Parathyroid adenoma (tissue), 2 donors: ENCODE measurements around the gene CCSER1.

Experiments used
- H2AFZ ChIP-seq: fragments of 300-600 bp; sonication (generic); one replicate; pipeline ENCODE4 v1.7.0; 2017; ENCODE audit warnings: antibody characterized with exemption, mild to moderate bottlenecking
- H3K27ac ChIP-seq: fragments of 300-600 bp; sonication (generic); one replicate; pipeline ENCODE4 v1.7.0; 2017
- H3K27me3 ChIP-seq: fragments of 300-600 bp; sonication (generic); one replicate; pipeline ENCODE4 v1.7.0; 2017; ENCODE audit warnings: low read length; ENCODE audit not compliant: control insufficient read depth, insufficient read depth
- H3K36me3 ChIP-seq: fragments of 300-600 bp; sonication (generic); one replicate; pipeline ENCODE4 v1.7.0; 2017; ENCODE audit warnings: low read length; ENCODE audit not compliant: control insufficient read depth, insufficient read depth
- H3K4me1 ChIP-seq: fragments of 300-600 bp; sonication (generic); one replicate; pipeline ENCODE4 v1.7.0; 2017; ENCODE audit warnings: control low read depth
- H3K4me2 ChIP-seq: fragments of 300-600 bp; sonication (generic); one replicate; pipeline ENCODE4 v1.7.0; 2017; ENCODE audit warnings: low read length
- H3K4me3 ChIP-seq: fragments of 300-600 bp; sonication (generic); one replicate; pipeline ENCODE4 v1.7.0; 2017; ENCODE audit warnings: low read depth, low read length
- H3K79me2 ChIP-seq: fragments of 300-600 bp; sonication (generic); one replicate; pipeline ENCODE4 v1.7.0; 2017; ENCODE audit warnings: control low read depth
- H3K9ac ChIP-seq: fragments of 300-600 bp; sonication (generic); one replicate; pipeline ENCODE4 v1.7.0; 2017; ENCODE audit warnings: mild to moderate bottlenecking
- H3K9me3 ChIP-seq: fragments of 300-600 bp; sonication (generic); one replicate; pipeline ENCODE4 v1.7.0; 2017; ENCODE audit warnings: low read length; ENCODE audit not compliant: control insufficient read depth
- TF ChIP-seq, protein P1 (sequence below): fragments of 300-600 bp; sonication (generic); IDR thresholded peaks from one replicate; pipeline ENCODE4 v1.7.0; 2017; ENCODE audit warnings: antibody characterized with exemption, mild to moderate bottlenecking
- donor health status: primary hyperparathyroidism.

Gene CCSER1

DNA sequence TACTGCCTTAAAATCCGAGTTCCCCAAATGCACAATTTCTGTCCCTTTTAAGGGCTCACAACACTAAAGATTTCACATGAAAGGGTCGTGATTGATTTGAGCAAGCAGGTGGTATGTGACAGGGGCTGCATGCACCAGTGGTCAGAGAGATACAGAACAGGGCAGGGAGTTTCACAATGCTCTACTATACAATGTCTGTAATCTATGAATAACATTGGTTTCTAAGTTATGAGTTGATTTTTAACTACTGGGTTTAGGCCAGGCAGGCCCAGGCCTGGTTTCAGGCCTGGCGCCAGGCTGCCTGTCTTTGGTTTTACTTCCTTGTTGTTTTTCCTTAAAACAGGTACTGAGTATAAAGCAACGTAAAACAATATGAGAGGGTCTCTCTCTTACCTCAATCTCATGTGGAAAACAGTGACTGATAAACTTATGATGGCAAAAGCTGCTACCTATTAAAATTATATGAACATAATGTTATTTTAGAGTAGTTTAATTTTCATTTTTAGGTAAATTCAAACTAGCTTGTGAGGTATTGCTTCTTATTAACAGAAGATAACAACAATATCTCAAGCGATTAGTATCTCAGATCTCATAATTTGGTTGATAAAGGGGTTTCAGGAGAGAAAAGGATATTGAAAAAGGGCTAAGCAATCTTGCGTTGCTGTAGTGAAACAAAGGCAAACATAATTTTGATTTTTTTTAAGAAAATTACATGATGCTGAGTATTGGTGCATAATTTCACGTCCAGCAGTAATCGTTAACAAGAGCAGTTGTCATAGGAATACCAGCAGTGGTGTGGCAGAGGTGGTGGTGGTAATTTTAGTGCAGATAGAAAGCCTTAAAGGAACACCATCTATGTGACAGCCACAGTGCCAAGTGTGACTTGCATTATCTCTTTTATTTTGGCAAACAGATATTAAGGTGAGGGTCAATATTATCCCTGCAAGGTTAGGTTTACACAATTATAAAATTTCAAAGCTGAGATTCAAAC lies 1232.1 kb downstream of the CCSER1 start:
- no peak overlapping the region for H3K4me2 ChIP-seq
- H3K4me1 ChIP-seq: no peaks in the 10 kb centered on the region
- H3K36me3 ChIP-seq: no peaks in the 10 kb centered on the region
- H3K9ac ChIP-seq: no peak overlapping the region
- H2AFZ ChIP-seq: no peak overlapping the region
- no peaks in the 10 kb centered on the region for H3K79me2 ChIP-seq
- no peaks in the 10 kb centered on the region for H3K27me3 ChIP-seq
- no peak overlapping the region for H3K27ac ChIP-seq
- no peak overlapping the region for H3K4me3 ChIP-seq
- no peaks in the 10 kb centered on the region for H3K9me3 ChIP-seq
- TF ChIP-seq, protein P1, sequence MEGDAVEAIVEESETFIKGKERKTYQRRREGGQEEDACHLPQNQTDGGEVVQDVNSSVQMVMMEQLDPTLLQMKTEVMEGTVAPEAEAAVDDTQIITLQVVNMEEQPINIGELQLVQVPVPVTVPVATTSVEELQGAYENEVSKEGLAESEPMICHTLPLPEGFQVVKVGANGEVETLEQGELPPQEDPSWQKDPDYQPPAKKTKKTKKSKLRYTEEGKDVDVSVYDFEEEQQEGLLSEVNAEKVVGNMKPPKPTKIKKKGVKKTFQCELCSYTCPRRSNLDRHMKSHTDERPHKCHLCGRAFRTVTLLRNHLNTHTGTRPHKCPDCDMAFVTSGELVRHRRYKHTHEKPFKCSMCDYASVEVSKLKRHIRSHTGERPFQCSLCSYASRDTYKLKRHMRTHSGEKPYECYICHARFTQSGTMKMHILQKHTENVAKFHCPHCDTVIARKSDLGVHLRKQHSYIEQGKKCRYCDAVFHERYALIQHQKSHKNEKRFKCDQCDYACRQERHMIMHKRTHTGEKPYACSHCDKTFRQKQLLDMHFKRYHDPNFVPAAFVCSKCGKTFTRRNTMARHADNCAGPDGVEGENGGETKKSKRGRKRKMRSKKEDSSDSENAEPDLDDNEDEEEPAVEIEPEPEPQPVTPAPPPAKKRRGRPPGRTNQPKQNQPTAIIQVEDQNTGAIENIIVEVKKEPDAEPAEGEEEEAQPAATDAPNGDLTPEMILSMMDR: no peak

DNA sequence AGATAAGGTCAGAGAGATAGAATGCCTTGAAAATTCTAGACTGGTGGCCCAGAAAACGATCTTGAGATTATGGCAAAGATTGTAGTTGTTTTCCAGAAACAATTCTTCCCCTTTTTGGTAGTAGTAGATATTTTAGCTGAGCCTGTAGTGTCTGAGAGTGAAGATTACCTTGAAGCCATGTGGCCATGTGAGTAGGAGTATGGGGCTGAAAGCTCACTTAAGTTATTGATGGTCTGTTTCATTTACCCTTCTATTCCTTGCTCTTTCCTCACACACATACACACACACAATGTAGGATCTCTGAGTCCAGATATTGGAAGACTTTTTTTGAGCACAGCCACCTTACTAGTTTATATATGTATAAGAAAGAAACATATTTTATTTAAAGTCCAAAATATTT lies 1234.9 kb downstream of the CCSER1 start:
- Histone ChIP-seq H2AFZ (no peak overlapping the region), H3K27me3 (no peaks in the 10 kb centered on the region), H3K9ac (no peak overlapping the region), H3K4me1 (no peaks in the 10 kb centered on the region), H3K36me3 (no peaks in the 10 kb centered on the region), H3K9me3 (no peaks in the 10 kb centered on the region), H3K27ac (no peak overlapping the region), H3K79me2 (no peaks in the 10 kb centered on the region), H3K4me2 (no peak overlapping the region), H3K4me3 (no peak overlapping the region)
- TF ChIP-seq, protein P1: no peak

DNA sequence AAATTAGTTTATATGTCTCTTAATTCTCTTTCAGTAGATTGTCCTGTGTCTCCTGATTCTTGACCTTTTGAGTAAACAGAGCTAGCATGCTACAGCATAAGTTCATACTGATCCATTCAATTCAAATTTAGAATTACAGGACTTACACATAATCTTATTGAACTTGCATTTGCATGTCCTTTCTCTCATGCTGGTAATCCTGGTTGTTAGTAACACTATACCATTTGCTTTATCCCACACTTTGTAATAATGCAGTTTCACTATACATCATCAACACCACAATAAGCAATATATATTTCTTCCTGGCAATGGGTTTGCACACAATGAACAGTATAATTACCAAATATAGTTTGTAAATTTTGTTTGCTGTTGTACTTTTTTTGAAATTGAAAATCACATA lies 1239.4 kb downstream of the CCSER1 start:
- no peaks in the 10 kb centered on the region for H3K79me2 ChIP-seq
- no peaks in the 10 kb centered on the region for H3K36me3 ChIP-seq
- no peak overlapping the region for H3K27ac ChIP-seq
- H3K4me3 ChIP-seq: no peak overlapping the region
- H3K27me3 ChIP-seq: no peaks in the 10 kb centered on the region
- TF ChIP-seq, protein P1: no peak
- no peak overlapping the region for H3K9ac ChIP-seq
- H3K4me1 ChIP-seq: no peaks in the 10 kb centered on the region
- no peaks in the 10 kb centered on the region for H3K9me3 ChIP-seq
- H2AFZ ChIP-seq: no peak overlapping the region
- no peak overlapping the region for H3K4me2 ChIP-seq

DNA sequence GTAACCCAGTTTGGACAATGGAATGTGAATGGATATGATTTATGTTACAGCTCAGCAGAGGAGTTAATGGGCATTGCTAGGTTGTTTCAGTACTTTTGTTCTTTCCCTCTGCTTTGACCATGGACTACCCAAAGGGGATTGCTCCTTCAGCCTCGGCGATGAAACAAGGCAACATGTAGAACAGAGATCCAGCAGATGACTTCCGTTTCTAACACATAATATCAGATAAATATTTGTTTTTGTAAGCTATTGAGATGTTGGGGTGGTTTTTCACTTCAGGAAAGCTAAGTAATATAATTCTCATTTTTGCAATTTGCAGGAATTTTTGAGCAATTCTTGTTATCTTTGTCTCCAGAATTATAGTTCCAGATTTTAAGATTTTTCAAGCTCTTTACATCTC lies 1241.9 kb downstream of the CCSER1 start:
- no peak overlapping the region for H3K4me3 ChIP-seq

More for the DNA sequence above, 1241.9 kb downstream of the CCSER1 start:
- no peaks in the 10 kb centered on the region for H3K36me3 ChIP-seq
- H3K27me3 ChIP-seq: no peaks in the 10 kb centered on the region
- H3K4me2 ChIP-seq: no peak overlapping the region
- TF ChIP-seq, protein P1: no peak
- no peaks in the 10 kb centered on the region for H3K4me1 ChIP-seq
- H3K9ac ChIP-seq: no peak overlapping the region
- H2AFZ ChIP-seq: no peak overlapping the region
- no peak overlapping the region for H3K27ac ChIP-seq
- H3K9me3 ChIP-seq: no peaks in the 10 kb centered on the region
- H3K79me2 ChIP-seq: no peaks in the 10 kb centered on the region
